GM21360 (cell line): ENCODE results near the gene KRT73.

Experiments used
- ATAC-seq: cut with Tn5 transposase; IDR thresholded peaks from one replicate; pipeline ENCODE4 v1.9.1; 2021; ENCODE audit warnings: mild to moderate bottlenecking, moderate library complexity; ENCODE audit not compliant: unreplicated experiment

Gene KRT73

DNA sequence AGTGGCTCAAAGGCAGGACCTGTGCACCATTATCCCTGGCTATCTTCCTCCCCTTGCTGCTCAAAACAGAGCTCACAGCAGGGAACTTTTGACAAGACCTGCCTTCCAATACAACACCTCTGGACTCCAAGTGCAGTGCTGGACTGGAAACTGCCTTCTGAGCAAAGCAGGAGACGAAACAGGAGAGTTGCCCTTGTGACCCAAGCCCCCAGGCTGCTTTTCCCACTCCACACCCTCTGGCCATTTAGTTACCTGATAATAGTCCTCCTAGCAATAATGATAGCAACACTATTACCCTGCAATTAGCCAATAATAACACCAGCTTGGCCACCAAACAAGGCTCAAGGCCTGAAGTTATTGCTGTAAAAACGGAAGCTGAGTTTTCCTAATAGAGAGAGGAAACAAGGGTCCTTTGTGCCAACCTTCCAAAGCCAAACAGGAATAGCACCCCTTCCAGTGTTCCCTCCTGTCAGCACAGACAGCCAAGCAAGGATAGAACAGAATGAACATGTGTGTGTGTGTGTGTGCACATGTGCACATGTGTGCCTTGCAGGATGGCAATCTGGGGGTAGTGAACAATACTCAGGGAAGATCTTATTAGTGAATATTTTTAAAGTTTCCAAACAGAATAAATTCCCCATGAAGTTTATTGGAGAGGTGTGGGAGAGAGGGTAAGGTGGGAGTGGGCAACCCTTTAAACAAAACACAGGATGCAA lies 9.2 kb upstream of the KRT73 start:
- ATAC-seq, result no peak

DNA sequence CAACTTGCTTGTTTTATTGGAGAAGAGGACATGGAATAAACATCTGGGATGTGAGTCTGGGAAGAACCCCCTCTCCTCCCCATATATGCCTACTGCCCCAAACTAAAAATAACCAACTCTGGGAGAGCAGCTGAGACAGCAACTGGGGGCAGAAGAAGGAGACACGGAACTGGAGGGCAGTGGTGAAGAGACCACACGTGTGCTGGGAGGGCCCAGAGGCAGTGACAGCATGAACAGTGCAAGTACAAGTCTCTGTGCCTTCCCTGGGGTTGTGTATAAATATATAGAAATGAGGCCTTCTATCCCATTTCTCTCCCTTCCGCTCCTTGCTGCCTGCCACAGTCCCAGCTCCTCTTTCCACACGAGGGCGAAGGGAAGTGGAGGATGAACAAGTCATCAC lies 4.0 kb upstream of the KRT73 start:
- ATAC-seq, result no peak

DNA sequence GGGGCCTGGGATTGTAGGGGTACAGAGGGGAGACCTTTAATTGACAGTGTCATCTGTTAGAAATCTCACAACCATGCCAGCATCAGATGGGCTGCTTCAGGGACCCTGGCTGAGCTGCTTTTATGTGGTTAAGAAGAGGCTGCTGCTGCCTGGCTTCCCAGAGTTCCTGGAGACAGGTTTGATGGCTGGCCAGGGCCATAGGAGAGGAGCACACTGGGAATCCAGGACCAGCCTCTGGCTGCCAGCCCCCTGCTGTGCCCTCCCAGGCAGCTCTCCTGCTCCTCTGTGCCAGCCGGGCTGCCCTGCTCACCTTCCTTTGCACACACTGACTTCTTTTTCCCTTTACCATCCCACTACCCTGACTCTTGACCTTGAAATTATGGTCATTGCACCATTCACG lies 507 bp upstream of the KRT73 start:
- no peak for ATAC-seq

DNA sequence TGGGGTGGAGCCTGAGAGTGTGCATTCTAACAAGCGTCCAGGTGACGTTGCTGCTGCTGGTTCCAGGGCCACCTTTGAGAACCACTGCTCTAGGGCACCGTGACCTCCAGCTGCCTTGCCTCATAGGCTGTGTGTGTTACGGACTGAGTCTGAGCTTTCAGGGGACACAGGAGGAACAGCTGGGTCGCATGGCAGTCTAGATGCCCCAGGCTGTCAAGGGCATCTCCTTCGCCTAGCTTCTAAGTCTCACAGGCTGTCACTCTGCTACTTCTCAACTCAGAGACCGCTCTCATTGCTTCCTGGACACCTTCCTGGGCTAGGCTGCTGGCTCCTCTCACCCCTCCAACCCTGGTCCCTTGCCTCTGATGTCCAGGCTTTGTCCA lies 965 bp downstream of the KRT73 start:
- ATAC-seq, result no peak

DNA sequence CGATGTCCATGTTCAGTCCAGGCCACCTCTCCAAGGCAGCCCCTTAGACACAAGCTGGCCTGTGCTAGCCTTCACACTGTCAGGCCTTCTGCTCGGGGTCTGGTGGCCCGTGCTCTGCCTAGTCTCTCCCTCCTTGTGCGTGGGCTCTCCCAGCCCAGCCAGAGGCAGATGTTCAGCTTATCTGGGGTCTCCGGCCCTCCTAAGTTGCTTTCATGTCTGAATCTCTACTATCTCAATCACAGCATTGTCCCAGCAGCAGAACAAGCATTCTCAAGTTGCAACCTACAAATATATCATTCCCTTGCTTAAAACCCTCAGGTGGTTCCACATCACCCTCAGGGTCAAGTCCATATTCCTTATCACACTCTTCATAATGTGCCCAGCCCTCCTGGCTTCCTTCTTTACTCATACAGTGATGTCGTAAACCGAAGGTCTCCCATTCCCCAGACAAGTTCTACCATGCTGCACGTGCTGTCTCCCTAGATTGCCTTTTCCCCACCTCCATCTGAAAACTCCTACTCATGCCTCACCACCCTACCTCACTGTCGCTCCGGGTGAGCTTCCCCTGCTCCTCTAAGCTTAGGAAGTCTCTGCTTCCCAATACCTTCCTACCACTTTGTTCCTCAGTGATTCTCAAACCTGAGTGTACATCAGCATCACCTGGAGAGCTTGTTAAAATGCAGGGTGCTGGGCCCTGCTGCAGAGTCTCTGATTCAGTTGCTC lies 1.5 kb downstream of the KRT73 start:
- no peak for ATAC-seq

DNA sequence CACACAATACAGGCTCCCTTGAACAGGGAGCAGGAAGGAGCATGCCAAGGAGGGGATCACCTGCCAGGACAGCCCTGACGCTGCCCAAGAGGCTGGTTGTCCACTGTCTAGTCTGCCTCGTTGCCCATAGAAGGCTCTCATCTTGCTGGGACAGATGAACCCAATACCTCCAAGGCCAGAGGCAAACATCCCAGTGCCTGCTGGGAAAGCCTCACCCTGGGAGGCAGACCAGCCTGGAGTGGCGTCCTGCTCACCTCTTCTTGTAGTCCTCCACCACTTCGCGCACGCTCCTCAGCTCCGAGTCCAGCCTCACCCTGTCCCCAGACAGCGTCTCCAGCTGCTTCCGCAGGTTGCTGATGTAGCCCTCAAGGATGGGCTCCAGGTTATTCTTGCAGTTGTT lies 2.4 kb downstream of the KRT73 start:
- no peak for ATAC-seq

DNA sequence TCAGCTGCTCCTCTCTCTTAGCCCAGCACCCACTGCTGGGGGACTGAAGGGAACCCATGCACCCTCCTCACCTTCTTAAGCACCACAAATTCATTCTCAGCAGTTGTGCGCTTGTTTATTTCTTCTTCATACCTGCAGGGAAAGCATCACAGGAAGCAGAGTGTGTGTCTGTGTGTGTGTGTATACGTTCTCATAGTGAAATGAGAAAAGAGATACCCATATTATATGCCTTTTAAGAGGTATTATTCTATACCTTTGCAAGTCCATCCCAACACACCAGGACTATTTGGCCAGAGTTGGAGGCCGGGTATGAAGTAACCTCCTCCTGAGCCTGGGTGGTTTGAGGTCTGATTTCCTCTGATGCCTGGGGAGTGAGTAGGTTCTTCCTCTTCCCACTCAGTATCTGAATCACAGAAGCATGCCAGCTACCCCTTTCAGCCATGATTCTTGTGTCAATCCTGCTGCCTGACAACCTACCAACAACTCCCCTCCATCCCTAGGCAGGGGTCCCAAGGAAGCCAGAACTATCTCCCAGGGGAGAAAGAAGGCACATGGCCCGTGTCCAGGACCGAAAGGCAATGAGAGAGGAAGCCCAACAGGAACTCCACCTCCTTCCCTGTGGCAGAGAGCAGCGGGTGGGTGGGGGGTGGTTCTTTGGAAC lies 3.0 kb downstream of the KRT73 start:
- no peak for ATAC-seq

DNA sequence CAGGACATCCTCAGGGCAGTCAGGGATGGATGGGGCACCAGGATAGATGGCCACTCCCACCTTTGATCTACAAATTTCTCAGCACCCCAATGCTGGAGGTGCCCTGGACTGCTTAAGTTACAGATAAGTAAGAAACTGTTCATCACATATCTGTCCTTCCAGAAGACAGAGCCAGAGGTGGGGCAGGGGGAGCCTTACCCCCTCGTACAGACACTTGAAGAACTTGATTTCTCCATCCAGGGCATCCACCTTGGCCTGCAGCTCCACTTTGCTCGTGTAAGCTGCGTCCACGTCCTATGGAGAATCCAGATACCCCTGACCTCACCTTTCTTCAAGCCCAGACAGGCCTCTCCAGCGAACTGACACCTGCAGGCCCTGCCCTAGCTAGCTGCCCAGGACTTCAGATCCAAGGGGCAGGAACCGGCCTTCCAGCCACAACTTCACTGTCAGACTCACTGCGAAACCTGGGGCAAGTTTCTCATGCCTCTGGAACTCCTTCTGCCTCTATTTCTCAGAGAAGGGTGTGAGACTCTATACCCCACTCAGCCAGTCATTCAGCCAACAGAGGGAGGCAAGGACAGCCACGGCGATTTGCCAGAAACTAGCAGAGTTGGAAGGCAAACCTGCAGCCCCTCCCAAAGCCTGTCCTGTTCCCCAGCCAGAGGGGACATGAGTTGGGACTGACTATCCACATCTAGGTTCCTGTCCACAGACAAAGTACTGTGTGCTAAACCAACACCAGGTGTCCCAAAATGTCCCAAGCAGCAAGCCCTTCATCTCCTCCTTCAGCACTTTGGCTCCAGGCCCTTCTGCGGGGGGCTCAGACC lies 3.8 kb downstream of the KRT73 start:
- ATAC-seq, result no peak

DNA sequence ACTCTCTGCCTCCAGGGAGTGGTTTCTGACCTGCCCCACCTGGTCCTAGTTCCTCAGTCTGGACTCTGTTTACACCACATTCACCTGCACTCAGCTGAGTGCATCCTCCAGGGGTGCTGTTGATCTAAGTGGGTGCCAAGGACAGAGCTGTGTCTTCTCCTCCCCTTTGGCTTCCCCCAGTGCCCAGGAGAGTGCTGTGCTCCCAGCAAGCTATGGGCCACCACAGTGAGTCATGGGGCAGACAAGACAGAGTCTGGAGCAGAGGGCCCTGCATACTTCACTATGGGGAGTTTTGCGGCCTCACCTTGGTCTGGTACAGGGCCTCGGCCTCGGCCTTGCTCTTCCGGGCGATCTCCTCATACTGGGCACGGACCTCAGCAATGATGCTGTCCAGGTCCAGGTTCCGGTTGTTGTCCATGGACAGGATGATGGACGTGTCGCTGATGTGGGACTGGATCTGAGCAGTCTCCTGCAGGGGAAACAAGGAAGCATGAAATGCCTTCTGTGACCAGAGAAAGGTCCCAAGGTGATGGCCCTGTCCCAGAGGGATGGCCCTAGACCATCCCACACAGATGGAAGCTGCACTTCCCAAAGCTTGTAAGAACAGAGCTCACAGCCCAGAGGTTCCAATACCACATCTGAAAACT lies 4.9 kb downstream of the KRT73 start:
- ATAC-seq, result no peak

DNA sequence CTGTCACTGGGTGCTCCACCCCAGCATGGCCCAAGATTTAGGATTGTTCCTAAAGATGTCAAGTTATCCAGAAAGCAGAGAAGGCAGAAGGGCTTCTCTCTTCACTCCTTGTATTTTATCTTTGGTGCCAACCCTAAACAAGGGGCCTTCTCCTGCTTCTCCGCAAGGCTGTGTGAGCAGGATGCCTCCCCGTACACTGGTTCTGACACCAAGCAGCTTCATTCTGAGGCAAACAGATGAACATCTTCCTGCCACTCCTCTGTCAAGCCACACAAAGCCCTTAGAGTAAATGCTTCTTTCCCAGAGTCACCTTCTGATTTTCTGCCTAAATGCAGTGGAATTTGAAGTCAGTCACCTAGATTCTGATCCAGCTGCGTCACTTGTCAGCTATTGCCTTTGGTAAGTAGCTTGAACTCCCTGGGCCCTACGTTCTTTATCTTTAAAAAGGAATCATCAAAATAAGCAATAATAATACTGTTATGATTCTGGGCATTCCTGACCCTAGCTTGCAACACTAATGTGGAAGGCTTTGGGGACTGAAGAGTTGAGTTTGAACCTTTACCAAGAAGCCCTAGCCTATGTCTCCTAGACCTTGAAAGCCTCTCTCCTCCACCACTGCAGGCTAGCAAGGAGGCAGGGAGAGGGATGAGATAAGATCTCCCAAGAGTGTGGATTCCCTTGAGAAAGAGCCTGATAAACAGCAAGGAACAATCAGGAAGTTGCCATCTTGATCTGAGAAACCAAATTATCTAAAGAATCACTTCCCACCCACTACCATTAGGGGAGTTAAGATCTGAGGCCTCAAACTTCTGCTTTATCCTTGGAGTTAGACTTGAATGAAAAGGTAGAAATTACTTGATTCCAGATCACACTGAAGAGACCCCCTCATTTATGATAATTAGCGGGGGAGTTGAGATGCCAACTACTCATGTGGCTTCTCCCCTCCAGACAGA lies 5.7 kb downstream of the KRT73 start:
- no peak for ATAC-seq

DNA sequence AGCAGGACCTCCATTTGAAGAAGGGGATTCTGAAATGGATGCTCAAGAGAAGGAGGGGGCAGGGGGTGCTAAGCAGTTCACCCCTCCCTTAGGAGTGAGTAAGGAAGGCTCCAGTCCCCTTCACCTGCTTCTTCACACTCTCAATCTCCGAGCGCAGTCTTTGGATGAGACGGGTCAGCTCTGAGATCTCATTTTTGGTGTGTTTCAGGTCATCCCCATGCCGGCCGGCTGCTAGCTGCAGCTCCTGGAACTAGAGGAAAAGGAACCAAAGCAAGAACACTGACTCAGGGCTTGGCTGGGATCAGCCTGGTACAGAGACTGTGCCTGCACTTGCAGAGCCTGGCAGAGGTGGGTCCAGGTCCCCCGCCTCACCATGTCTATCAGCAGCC lies 7.3 kb downstream of the KRT73 start:
- no peak for ATAC-seq

DNA sequence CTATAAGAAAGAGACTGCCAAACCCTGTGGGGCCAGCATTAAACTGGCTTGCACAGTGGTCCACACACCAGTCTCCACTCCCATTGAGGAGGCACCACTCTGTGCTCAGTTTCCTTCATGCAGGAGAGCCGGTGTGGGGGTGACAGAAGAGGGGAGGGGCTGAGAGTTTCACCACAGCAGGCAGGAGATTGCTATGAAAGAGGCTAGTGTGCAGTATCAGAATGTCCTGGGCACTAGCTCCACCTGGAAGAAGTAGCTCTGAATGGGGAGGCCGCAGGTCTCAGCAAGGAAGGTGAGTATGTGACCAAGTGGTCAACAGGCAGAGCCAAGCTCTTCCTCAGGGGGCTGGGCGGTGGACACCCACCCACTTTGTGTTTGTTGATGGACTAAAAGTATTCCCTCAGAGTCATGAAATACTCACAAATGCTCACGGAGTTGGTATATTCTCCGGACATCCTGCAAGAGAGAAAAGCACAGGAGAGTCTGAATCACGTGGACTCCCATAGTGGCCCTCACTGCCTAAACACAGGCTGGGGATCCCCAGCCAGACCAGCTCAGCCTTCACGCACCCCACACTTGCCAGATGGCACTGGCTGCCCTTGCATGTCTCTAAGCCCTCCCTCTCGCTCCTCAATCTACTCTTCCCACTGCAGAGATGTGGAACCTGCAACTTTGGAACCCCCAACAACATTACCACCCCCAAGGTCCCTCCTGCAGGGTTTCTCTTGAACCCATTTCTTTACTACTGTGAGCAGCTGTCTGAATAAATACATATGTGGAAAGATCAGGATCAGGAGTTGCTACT lies 9.3 kb downstream of the KRT73 start:
- no peak for ATAC-seq

DNA sequence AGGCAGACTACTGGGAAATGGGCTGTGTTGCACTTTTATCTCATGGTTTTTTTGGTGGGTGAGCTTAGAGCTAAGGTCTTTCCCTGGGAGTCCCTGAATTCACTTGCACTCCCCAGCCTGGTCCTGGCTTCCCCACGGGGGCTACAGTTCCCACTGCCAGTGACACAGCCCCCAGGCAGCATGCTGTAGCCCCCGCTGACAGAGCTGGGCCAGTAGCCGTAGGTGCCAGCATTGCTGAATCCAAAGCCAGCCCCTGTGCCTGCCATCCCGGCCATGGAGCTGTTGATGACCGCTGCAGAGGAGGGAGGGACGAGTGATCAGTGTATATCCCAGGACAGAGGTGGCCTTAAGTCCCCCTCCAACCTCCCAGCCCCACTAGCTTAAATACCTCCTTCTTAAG lies 10.2 kb downstream of the KRT73 start:
- ATAC-seq, result no peak

DNA sequence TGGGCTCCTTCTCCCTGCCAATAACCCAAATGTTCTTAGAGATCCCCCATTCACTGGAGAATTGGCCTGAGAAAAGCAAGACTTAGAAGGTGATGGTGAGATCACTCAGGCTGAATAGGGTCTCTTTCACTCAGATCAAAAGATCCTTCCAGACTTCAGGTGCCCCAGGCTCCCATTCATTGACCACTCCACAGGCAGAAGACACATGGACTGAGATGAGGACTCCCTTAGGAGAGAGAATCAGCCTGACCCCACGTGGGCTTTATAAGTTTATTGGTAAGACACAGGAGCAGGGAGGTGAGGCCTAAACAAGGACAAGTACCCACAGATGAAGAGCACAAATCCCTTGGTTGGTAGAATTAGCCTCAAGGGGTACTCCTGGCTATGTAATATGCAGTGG lies 11.0 kb downstream of the KRT73 start:
- ATAC-seq, result no peak

DNA sequence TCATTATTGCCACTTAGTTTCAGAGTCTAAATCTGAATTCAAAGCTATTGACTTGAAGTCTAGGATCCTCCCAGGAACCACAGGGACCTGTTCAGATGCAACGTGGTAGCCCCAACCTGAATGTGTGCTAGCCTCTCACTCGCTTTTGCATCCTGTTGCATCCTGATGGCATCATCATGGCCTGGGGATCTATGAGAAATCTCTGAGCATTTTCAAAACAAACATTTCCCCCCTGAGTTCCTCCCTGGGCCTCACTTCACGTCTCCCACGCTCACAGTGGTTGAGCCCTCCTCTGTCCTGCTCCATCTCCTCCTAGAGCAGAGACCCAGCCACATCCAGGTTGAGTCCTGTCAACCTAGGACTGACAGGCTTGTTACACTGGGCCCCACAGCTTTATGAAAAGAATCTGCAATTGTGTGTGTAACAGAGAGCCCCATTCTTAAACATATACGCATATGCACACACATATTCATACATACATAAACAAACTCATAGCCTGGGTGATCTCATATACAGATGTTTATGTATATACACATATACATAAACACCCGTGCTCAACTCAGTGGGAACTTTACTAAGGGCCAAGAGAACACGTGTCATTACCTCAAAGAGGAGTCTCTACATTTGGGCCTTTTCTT lies 11.7 kb downstream of the KRT73 start:
- no peak for ATAC-seq

DNA sequence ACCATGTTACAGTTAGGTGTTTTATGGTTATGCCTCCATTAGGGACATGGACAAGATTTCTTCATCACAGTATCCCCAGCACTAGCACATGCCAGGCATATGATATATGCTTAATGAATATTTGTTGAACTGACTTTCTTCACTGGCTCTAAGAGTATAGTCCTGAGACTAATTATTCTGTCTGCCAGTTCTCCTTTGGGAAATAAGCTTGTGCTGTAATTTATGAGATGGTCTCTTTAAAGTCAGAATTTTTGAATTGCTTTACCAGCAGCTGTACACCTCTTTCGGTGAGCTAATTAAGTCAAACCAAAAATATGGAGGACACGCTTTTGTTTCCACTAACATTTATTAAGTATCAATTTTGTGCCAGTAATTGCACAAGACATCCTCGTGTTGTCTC lies 12.3 kb downstream of the KRT73 start:
- no peak for ATAC-seq

DNA sequence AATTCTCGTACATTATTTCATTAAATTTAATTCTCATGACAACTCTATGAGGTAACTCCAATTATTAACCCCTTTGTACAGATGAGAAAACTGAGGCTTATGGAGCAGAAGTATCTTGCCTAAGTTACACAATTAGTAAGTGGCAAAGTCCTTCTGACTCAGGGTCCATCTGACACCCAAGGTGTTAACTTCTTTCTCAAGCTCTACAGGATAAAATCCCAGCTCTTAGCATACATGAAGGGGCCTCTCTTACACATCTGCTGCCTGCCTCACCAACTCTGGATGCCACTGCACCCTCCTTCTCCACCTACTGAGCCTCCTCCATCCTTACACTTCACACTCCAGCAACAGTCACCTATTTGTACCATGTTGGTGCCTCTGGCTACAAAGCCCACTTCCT lies 12.8 kb downstream of the KRT73 start:
- ATAC-seq, result no peak

DNA sequence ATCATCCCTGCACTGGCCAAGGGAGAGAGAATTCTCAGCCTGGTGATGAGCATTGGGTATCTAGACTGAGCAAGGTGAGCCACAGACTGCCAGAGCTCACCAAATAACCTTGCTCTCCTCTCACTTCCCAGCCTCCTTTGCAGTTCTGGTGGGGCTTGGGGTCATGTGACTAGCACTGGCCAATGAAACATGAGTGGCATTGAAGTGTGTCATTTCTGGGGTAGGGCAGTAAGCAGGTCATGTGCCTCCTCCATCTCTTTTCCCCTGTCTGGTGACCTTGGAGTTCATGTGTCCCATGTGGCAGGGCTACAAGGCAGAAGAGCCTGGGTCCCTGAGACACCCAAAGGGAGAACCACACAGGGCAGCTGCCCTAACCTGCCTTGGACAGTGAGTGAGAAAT lies 13.5 kb downstream of the KRT73 start:
- no peak for ATAC-seq

DNA sequence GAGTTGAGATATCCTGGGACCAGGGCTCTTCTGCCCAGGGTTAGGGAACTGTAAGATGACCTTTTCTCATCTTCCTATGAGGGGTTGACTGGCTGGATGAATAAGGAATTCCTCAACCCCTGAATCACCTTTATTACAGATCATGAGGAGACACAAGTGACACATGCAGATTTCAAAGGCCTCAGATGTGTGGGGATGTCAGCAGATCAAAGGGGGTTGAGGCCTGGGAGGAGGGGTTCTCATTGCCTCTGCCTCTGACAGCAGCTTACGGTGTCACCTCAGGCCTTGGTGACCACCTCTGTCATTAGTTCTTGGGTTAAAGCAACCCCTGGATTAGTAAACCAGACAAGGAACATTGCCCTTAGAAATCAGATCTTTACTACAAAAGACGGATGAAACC lies 15.0 kb downstream of the KRT73 start:
- ATAC-seq, result no peak
